Liver (tissue), 3 donors: ENCODE results near the gene SIRPA.

Experiments used
- HNF4A ChIP-seq, 2 donors: conservative IDR thresholded peaks; 2 replicates each; pipeline ENCODE4 v1.6.1; 2016; ENCODE audit warnings: antibody characterized with exemption in 2 of 2, mild to moderate bottlenecking in 2 of 2
- TAF1 ChIP-seq: conservative IDR thresholded peaks from 2 replicates; pipeline ENCODE4 v1.6.1; 2016; ENCODE audit warnings: antibody characterized with exemption, mild to moderate bottlenecking
- TF ChIP-seq, protein P1 (sequence below): IDR thresholded peaks from 2 replicates; pipeline ENCODE4 v1.6.1; 2016; ENCODE audit warnings: antibody characterized with exemption
- TF ChIP-seq, protein P2 (sequence below): IDR thresholded peaks from 2 replicates; pipeline ENCODE4 v1.6.1; 2016; ENCODE audit warnings: antibody characterized with exemption, mild to moderate bottlenecking
- TF ChIP-seq, protein P3 (sequence below): IDR thresholded peaks from 2 replicates; pipeline ENCODE4 v1.6.1; 2016; ENCODE audit warnings: antibody characterized with exemption
- TF ChIP-seq, protein P4 (sequence below): fragments of 150-350 bp; IDR thresholded peaks from 2 replicates; pipeline ENCODE4 v1.5.1; 2017; ENCODE audit warnings: improper control_type of control experiment, low read depth, low read length; ENCODE audit not compliant: missing input control
- TF ChIP-seq, protein P5 (sequence below): IDR thresholded peaks from 2 replicates; pipeline ENCODE4 v1.6.1; 2016; ENCODE audit warnings: antibody characterized with exemption
- donor health status: healthy.
- donor health status: healthy.

DNA sequence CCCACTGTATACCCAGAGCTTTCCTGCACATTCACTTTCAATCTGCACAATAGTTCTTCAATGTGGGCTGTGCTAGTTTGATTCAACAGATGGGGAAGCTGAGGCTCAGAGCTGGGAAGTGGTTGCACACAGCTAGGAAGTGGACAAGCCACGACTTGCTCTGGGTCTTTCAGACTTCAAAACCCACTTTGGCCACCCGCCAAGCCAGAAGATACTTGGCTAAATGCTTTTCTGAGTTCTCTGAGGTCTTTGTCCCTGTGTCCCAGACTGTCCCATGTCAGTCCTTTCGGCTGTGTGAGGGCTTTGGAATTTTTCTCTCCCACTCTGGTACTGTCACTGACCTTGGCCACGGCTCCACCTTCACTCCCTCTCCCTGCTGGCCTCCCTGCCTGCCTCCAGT is 88.1 kb downstream of the SIRPA start:
- TF ChIP-seq, protein P1, sequence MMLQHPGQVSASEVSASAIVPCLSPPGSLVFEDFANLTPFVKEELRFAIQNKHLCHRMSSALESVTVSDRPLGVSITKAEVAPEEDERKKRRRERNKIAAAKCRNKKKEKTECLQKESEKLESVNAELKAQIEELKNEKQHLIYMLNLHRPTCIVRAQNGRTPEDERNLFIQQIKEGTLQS: no peak
- TF ChIP-seq, protein P2, sequence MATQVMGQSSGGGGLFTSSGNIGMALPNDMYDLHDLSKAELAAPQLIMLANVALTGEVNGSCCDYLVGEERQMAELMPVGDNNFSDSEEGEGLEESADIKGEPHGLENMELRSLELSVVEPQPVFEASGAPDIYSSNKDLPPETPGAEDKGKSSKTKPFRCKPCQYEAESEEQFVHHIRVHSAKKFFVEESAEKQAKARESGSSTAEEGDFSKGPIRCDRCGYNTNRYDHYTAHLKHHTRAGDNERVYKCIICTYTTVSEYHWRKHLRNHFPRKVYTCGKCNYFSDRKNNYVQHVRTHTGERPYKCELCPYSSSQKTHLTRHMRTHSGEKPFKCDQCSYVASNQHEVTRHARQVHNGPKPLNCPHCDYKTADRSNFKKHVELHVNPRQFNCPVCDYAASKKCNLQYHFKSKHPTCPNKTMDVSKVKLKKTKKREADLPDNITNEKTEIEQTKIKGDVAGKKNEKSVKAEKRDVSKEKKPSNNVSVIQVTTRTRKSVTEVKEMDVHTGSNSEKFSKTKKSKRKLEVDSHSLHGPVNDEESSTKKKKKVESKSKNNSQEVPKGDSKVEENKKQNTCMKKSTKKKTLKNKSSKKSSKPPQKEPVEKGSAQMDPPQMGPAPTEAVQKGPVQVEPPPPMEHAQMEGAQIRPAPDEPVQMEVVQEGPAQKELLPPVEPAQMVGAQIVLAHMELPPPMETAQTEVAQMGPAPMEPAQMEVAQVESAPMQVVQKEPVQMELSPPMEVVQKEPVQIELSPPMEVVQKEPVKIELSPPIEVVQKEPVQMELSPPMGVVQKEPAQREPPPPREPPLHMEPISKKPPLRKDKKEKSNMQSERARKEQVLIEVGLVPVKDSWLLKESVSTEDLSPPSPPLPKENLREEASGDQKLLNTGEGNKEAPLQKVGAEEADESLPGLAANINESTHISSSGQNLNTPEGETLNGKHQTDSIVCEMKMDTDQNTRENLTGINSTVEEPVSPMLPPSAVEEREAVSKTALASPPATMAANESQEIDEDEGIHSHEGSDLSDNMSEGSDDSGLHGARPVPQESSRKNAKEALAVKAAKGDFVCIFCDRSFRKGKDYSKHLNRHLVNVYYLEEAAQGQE: no peak
- no peak for TF ChIP-seq TAF1
- TF ChIP-seq, protein P3, sequence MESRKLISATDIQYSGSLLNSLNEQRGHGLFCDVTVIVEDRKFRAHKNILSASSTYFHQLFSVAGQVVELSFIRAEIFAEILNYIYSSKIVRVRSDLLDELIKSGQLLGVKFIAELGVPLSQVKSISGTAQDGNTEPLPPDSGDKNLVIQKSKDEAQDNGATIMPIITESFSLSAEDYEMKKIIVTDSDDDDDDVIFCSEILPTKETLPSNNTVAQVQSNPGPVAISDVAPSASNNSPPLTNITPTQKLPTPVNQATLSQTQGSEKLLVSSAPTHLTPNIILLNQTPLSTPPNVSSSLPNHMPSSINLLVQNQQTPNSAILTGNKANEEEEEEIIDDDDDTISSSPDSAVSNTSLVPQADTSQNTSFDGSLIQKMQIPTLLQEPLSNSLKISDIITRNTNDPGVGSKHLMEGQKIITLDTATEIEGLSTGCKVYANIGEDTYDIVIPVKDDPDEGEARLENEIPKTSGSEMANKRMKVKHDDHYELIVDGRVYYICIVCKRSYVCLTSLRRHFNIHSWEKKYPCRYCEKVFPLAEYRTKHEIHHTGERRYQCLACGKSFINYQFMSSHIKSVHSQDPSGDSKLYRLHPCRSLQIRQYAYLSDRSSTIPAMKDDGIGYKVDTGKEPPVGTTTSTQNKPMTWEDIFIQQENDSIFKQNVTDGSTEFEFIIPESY: no peak
- TF ChIP-seq, protein P4, sequence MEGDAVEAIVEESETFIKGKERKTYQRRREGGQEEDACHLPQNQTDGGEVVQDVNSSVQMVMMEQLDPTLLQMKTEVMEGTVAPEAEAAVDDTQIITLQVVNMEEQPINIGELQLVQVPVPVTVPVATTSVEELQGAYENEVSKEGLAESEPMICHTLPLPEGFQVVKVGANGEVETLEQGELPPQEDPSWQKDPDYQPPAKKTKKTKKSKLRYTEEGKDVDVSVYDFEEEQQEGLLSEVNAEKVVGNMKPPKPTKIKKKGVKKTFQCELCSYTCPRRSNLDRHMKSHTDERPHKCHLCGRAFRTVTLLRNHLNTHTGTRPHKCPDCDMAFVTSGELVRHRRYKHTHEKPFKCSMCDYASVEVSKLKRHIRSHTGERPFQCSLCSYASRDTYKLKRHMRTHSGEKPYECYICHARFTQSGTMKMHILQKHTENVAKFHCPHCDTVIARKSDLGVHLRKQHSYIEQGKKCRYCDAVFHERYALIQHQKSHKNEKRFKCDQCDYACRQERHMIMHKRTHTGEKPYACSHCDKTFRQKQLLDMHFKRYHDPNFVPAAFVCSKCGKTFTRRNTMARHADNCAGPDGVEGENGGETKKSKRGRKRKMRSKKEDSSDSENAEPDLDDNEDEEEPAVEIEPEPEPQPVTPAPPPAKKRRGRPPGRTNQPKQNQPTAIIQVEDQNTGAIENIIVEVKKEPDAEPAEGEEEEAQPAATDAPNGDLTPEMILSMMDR: no peak
- TF ChIP-seq, protein P5, sequence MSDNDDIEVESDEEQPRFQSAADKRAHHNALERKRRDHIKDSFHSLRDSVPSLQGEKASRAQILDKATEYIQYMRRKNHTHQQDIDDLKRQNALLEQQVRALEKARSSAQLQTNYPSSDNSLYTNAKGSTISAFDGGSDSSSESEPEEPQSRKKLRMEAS: no peak
- no peak for TF ChIP-seq HNF4A (conservative IDR thresholded peaks at IDR 0.05)
